Astrocyte (in vitro differentiated cells and primary cell): Measurements from ENCODE around the gene BTN3A1.

ENCODE experiments used
- EZH2 ChIP-seq: IDR thresholded peaks from 2 replicates; pipeline ENCODE4 v1.6.1; 2012; ENCODE audit warnings: mild to moderate bottlenecking, low read length, inconsistent platforms; ENCODE audit not compliant: insufficient read depth
- TF ChIP-seq, protein P1 (sequence below): IDR thresholded peaks from 2 replicates; pipeline ENCODE4 v1.5.1; 2011; ENCODE audit warnings: low read depth, mild to moderate bottlenecking, inconsistent platforms, low read length, moderate library complexity; ENCODE audit not compliant: insufficient read depth

- TF ChIP-seq, protein P1, sequence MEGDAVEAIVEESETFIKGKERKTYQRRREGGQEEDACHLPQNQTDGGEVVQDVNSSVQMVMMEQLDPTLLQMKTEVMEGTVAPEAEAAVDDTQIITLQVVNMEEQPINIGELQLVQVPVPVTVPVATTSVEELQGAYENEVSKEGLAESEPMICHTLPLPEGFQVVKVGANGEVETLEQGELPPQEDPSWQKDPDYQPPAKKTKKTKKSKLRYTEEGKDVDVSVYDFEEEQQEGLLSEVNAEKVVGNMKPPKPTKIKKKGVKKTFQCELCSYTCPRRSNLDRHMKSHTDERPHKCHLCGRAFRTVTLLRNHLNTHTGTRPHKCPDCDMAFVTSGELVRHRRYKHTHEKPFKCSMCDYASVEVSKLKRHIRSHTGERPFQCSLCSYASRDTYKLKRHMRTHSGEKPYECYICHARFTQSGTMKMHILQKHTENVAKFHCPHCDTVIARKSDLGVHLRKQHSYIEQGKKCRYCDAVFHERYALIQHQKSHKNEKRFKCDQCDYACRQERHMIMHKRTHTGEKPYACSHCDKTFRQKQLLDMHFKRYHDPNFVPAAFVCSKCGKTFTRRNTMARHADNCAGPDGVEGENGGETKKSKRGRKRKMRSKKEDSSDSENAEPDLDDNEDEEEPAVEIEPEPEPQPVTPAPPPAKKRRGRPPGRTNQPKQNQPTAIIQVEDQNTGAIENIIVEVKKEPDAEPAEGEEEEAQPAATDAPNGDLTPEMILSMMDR = no peak
- no peak for TF ChIP-seq EZH2
These were observed 43.5 kb upstream of the BTN3A1 start for GRCh38 chr6:26358511-26358981.
